NCI-H69 (cell line): ENCODE measurements around the gene TCFL5.

Source experiments
- DNase-seq: peaks from one replicate; lab custom pipeline; 2025; lab: John Stamatoyannopoulos, UW

TCFL5 gene

GRCh38 chr20:62861726-62862336, at the start of gene TCFL5:
TSS of gene TCFL5 (minus strand) at chr20:62861822. CDS start at chr20:62861670, 152 bp downstream.
- peak; percentile 86 for DNase-seq

GRCh38 chr20:62910777-62911497, 49.3 kb upstream of the TCFL5 start:
- DNase-seq, result no peak

GRCh38 chr20:62910217-62910766, 48.7 kb upstream of the TCFL5 start:
- no peak for DNase-seq

GRCh38 chr20:62908971-62909791, 47.6 kb upstream of the TCFL5 start:
- peak; percentile 57 for DNase-seq

- no peak for DNase-seq
These were observed 46.0 kb upstream of the TCFL5 start for GRCh38 chr20:62907384-62908317.

GRCh38 chr20:62906647-62907375, 45.2 kb upstream of the TCFL5 start:
- no peak for DNase-seq

GRCh38 chr20:62906209-62906608, 44.6 kb upstream of the TCFL5 start:
- DNase-seq, result no peak

- no peak for DNase-seq
These were observed 44.0 kb upstream of the TCFL5 start for GRCh38 chr20:62905536-62906117.

- DNase-seq, result no peak
These were observed 41.4 kb upstream of the TCFL5 start for GRCh38 chr20:62902926-62903615.

- DNase-seq, result no peak
These were observed 40.3 kb upstream of the TCFL5 start for GRCh38 chr20:62901891-62902290.

GRCh38 chr20:62900692-62901584, 39.3 kb upstream of the TCFL5 start:
- DNase-seq, result peak; percentile 21

- DNase-seq, result peak; percentile 57
These were observed 38.5 kb upstream of the TCFL5 start for GRCh38 chr20:62900052-62900691.

- DNase-seq, result no peak
These were observed 38.0 kb upstream of the TCFL5 start for GRCh38 chr20:62899633-62900051.

- DNase-seq, result no peak
These were observed 37.5 kb upstream of the TCFL5 start for GRCh38 chr20:62898970-62899632.

GRCh38 chr20:62898093-62898964, 36.7 kb upstream of the TCFL5 start:
- DNase-seq, result no peak

GRCh38 chr20:62897666-62898065, 36.0 kb upstream of the TCFL5 start:
- no peak for DNase-seq

GRCh38 chr20:62896526-62896925, 34.9 kb upstream of the TCFL5 start:
- DNase-seq, result no peak
